ENCODE measurements around the gene KANK2.

Gene KANK2

DNA sequence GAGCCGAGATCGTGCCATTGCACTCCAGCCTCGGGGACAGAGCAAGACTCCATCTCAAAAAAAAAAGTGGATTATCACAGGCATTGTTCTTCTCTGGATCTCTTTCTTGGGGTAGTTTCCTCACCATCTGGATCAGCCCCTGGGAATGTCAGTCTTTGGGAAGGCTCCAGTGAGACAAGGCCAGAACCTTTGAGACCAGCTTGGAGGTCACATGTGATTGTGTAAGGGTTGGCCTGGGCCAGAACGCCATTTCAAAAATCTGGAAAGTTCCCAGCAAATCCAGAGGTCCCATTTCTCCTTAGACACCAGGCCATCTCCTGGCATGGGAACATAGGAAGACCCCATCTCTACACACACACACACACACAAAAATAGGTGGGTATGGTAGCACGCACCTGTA is 27.8 kb upstream of the KANK2 start:
- H3K4me1 ChIP-seq (ENCODE audit: control insufficient read depth, insufficient read depth, low read length, unreplicated experiment) = no peaks in the 10 kb centered on the region
- no peaks in the 10 kb centered on the region for H3K79me2 ChIP-seq (ENCODE audit: control insufficient read depth, insufficient read depth, low read length, unreplicated experiment)
- no peaks in the 10 kb centered on the region for H3K27me3 ChIP-seq (ENCODE audit: insufficient read depth, low read length)
- H3K4me3 ChIP-seq (ENCODE audit: low read depth, low read length) = no peak overlapping the region
- peaks cover 14% of the 10 kb centered on the region for H3K36me3 ChIP-seq (ENCODE audit: insufficient read depth, low read length)
- no peak overlapping the region for H3K27ac ChIP-seq (ENCODE audit: low read depth, low read length)
- no peak overlapping the region for H2AFZ ChIP-seq (ENCODE audit: low read length, unreplicated experiment)

DNA sequence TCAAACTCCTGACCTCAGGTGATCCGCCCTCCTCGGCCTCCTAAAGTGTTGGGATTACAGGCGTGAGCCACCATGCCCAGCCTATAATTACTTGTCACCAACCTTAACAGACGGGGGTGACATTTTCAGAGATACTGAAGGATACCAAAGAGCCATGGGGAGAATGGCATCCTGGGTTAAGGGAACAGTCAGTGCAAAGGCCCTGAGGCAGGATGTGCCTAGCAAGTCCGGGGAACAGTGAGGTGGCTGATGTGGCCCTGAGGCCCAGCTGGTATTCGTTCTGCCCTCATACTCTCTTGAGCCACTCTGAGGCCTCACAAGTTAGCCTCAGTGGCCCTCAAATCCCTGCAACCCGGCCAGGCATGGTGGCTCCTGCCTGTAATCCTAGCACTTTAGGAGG is 27.1 kb upstream of the KANK2 start:
- no peak overlapping the region for H3K27ac ChIP-seq (ENCODE audit: low read depth, low read length)
- H3K4me3 ChIP-seq (ENCODE audit: low read depth, low read length) = no peak overlapping the region
- H3K27me3 ChIP-seq (ENCODE audit: insufficient read depth, low read length) = no peaks in the 10 kb centered on the region
- H3K79me2 ChIP-seq (ENCODE audit: control insufficient read depth, insufficient read depth, low read length, unreplicated experiment) = no peaks in the 10 kb centered on the region
- H3K4me1 ChIP-seq (ENCODE audit: control insufficient read depth, insufficient read depth, low read length, unreplicated experiment) = no peaks in the 10 kb centered on the region
- no peak overlapping the region for H2AFZ ChIP-seq (ENCODE audit: low read length, unreplicated experiment)
- peaks cover 14% of the 10 kb centered on the region for H3K36me3 ChIP-seq (ENCODE audit: insufficient read depth, low read length)

DNA sequence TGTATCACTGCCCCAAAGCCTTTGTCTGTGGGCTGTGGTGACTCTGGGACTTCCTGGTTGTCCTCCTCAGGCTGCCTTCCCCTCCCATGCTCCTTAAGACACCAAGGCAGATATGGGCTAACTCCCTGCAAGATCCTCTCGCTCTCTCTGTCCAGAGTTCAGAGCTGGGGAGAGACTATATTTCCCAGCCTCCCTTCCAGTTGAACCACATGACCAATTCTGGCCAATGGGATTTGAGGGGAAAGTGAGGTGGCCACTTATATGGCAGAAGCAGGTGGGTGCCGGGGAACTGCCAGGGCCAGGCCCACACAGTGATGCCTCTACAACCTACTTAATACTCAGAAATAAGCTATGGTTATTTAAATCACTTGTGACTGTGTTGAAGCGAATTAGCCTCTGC is 25.9 kb upstream of the KANK2 start:
- H3K27me3 ChIP-seq (ENCODE audit: insufficient read depth, low read length) = no peaks in the 10 kb centered on the region
- no peaks in the 10 kb centered on the region for H3K4me1 ChIP-seq (ENCODE audit: control insufficient read depth, insufficient read depth, low read length, unreplicated experiment)
- H2AFZ ChIP-seq (ENCODE audit: low read length, unreplicated experiment) = no peak overlapping the region
- no peak overlapping the region for H3K4me3 ChIP-seq (ENCODE audit: low read depth, low read length)
- peaks cover 14% of the 10 kb centered on the region for H3K36me3 ChIP-seq (ENCODE audit: insufficient read depth, low read length)
- no peak overlapping the region for H3K27ac ChIP-seq (ENCODE audit: low read depth, low read length)
- no peaks in the 10 kb centered on the region for H3K79me2 ChIP-seq (ENCODE audit: control insufficient read depth, insufficient read depth, low read length, unreplicated experiment)

DNA sequence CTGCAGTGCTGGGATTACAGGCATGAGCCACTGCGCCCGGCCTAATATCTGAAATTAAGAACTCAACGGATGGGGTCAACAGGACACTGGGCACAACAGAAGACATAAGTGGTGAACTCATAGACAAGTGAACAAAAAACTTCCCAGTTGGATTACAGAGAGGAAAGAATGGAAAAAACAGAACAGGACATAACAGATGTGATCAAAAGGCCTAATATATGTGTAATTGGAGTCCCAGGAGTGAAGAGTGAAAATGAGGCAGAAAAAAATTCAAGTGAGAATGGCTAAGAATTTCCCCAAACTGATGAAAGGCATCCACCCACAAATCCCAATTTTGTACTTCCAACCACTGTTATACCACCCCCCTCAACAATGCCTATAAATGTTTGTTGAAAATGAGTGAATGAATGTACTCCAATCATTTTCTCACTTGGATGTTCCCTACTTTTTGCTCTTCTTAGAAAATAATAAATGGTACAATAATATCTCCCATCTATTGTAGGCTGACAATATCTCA is 23.8 kb upstream of the KANK2 start:
- no peak overlapping the region for H2AFZ ChIP-seq (ENCODE audit: low read length, unreplicated experiment)
- no peaks in the 10 kb centered on the region for H3K79me2 ChIP-seq (ENCODE audit: control insufficient read depth, insufficient read depth, low read length, unreplicated experiment)
- H3K36me3 ChIP-seq (ENCODE audit: insufficient read depth, low read length) = peaks cover 14% of the 10 kb centered on the region
- no peak overlapping the region for H3K4me3 ChIP-seq (ENCODE audit: low read depth, low read length)
- no peak overlapping the region for H3K27ac ChIP-seq (ENCODE audit: low read depth, low read length)
- H3K4me1 ChIP-seq (ENCODE audit: control insufficient read depth, insufficient read depth, low read length, unreplicated experiment) = no peaks in the 10 kb centered on the region
- no peaks in the 10 kb centered on the region for H3K27me3 ChIP-seq (ENCODE audit: insufficient read depth, low read length)

GRCh38 chr19:11214387-11214786 is 17.0 kb upstream of the KANK2 start:
- no peak overlapping the region for H2AFZ ChIP-seq (ENCODE audit: low read length, unreplicated experiment)
- no peaks in the 10 kb centered on the region for H3K79me2 ChIP-seq (ENCODE audit: control insufficient read depth, insufficient read depth, low read length, unreplicated experiment)
- H3K36me3 ChIP-seq (ENCODE audit: insufficient read depth, low read length) = no peaks in the 10 kb centered on the region
- no peaks in the 10 kb centered on the region for H3K27me3 ChIP-seq (ENCODE audit: insufficient read depth, low read length)
- H3K4me1 ChIP-seq (ENCODE audit: control insufficient read depth, insufficient read depth, low read length, unreplicated experiment) = no peaks in the 10 kb centered on the region
- no peak overlapping the region for H3K4me3 ChIP-seq (ENCODE audit: low read depth, low read length)
- no peak overlapping the region for H3K27ac ChIP-seq (ENCODE audit: low read depth, low read length)

DNA sequence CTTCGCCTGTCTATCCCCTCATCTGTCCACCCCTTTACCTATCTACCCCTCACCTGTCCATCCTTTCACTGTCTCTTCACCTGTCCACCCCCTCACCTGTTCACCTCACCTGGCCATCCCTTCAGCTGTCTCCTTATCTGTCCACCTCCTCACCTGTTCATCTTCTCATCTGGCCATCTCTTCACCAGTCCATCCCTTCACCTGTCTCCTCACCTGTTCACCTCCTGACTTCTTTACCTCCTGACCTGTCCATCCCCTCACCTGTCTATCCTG is 13.2 kb upstream of the KANK2 start:
- Histone ChIP-seq H3K27ac (ENCODE audit: low read depth, low read length) (no peak overlapping the region), H3K4me1 (ENCODE audit: control insufficient read depth, insufficient read depth, low read length, unreplicated experiment) (no peaks in the 10 kb centered on the region), H3K4me3 (ENCODE audit: low read depth, low read length) (no peak overlapping the region), H2AFZ (ENCODE audit: low read length, unreplicated experiment) (no peak overlapping the region), H3K27me3 (ENCODE audit: insufficient read depth, low read length) (no peaks in the 10 kb centered on the region), H3K79me2 (ENCODE audit: control insufficient read depth, insufficient read depth, low read length, unreplicated experiment) (no peaks in the 10 kb centered on the region), H3K36me3 (ENCODE audit: insufficient read depth, low read length) (no peaks in the 10 kb centered on the region)

- Histone ChIP-seq H3K36me3 (ENCODE audit: insufficient read depth, low read length) (no peaks in the 10 kb centered on the region), H3K27ac (ENCODE audit: low read depth, low read length) (no peak overlapping the region), H2AFZ (ENCODE audit: low read length, unreplicated experiment) (no peak overlapping the region), H3K4me1 (ENCODE audit: control insufficient read depth, insufficient read depth, low read length, unreplicated experiment) (no peaks in the 10 kb centered on the region), H3K4me3 (ENCODE audit: low read depth, low read length) (no peak overlapping the region), H3K27me3 (ENCODE audit: insufficient read depth, low read length) (no peaks in the 10 kb centered on the region), H3K79me2 (ENCODE audit: control insufficient read depth, insufficient read depth, low read length, unreplicated experiment) (no peaks in the 10 kb centered on the region)
Measured at GRCh38 chr19:11209839-11210655, 12.7 kb upstream of the KANK2 start.

- no peak overlapping the region for H3K27ac ChIP-seq (ENCODE audit: low read depth, low read length)
Measured at GRCh38 chr19:11208561-11209471, 11.5 kb upstream of the KANK2 start.

DNA sequence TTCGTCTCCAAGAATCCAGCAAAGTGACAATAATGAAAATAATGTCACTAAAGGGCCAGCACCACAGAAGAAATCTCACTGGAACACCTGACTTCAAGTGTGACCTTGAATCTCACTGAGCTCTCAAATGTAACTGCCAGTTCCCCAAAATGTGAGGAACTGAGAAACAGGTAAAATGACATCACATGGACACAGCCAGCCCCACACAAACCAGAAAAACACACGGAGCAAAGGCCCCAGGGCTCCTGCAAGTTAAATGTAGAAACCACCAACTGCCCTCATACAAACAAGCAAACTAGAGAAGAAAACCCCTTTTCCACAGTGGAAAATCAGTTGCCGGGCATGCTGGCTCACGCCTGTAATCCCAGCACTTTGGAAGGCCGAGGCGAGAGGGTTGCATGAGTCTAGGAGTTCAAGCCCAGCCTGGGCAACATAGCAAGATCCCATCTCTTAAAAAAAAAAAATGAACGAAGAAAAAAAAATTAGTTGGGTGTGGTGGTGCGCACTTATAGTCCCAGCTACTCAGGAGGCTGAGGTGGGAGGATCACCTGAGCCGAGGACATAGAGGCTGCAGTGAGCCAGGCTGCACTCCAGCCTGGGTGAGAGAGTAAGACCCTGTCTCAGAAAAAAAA is 8.7 kb upstream of the KANK2 start:
- peaks cover 19% of the 10 kb centered on the region for H3K4me1 ChIP-seq (ENCODE audit: control insufficient read depth, insufficient read depth, low read length, unreplicated experiment)
- no peaks in the 10 kb centered on the region for H3K36me3 ChIP-seq (ENCODE audit: insufficient read depth, low read length)
- no peak overlapping the region for H3K27ac ChIP-seq (ENCODE audit: low read depth, low read length)
- H3K4me3 ChIP-seq (ENCODE audit: low read depth, low read length) = no peak overlapping the region
- no peaks in the 10 kb centered on the region for H3K79me2 ChIP-seq (ENCODE audit: control insufficient read depth, insufficient read depth, low read length, unreplicated experiment)
- no peaks in the 10 kb centered on the region for H3K27me3 ChIP-seq (ENCODE audit: insufficient read depth, low read length)
- H2AFZ ChIP-seq (ENCODE audit: low read length, unreplicated experiment) = no peak overlapping the region

More at GRCh38 chr19:11208561-11209471, 11.5 kb upstream of the KANK2 start:
- no peaks in the 10 kb centered on the region for H3K27me3 ChIP-seq (ENCODE audit: insufficient read depth, low read length)
- no peak overlapping the region for H2AFZ ChIP-seq (ENCODE audit: low read length, unreplicated experiment)
- no peak overlapping the region for H3K4me3 ChIP-seq (ENCODE audit: low read depth, low read length)
- H3K4me1 ChIP-seq (ENCODE audit: control insufficient read depth, insufficient read depth, low read length, unreplicated experiment) = peaks cover 5% of the 10 kb centered on the region
- H3K36me3 ChIP-seq (ENCODE audit: insufficient read depth, low read length) = no peaks in the 10 kb centered on the region
- no peaks in the 10 kb centered on the region for H3K79me2 ChIP-seq (ENCODE audit: control insufficient read depth, insufficient read depth, low read length, unreplicated experiment)

GRCh38 chr19:11204943-11205349 is 7.6 kb upstream of the KANK2 start:
- Histone ChIP-seq H3K27me3 (ENCODE audit: insufficient read depth, low read length) (no peaks in the 10 kb centered on the region), H3K4me1 (ENCODE audit: control insufficient read depth, insufficient read depth, low read length, unreplicated experiment) (peaks cover 19% of the 10 kb centered on the region), H3K36me3 (ENCODE audit: insufficient read depth, low read length) (no peaks in the 10 kb centered on the region), H3K79me2 (ENCODE audit: control insufficient read depth, insufficient read depth, low read length, unreplicated experiment) (no peaks in the 10 kb centered on the region), H3K4me3 (ENCODE audit: low read depth, low read length) (no peak overlapping the region), H3K27ac (ENCODE audit: low read depth, low read length) (no peak overlapping the region), H2AFZ (ENCODE audit: low read length, unreplicated experiment) (no peak overlapping the region)

Data from ACC112 (cell line).